ENCODE measurements around the gene SLC16A10.
"Not testable (repeated sequence)": the region's sequence is repeated elsewhere in the genome, so short reads cannot be mapped to it uniquely, and the experiment has no call there.

SLC16A10 gene
- total RNA-seq, result 1.0 to 14.1 (median 3.4) reads per million in 9 experiments

- Mint-ChIP-seq H3K36me3 (ENCODE audit: insufficient read depth) (no peaks in the 10 kb centered on the region), H3K9me3 (no peaks in the 10 kb centered on the region), H3K4me1 (ENCODE audit: low read depth in 2 of 2) (peaks cover 14 to 17% of the 10 kb centered on the region in 2 donors), H3K27me3 (peaks cover 46 to 54% of the 10 kb centered on the region in 2 donors), H3K4me3 (peak within 1 kb of the TSS; percentile 84 to 88), H3K27ac (peak within 1 kb of the TSS in 1 of 2 donors; percentile 72)
- DNase-seq (peak; percentile 25 to 49 (median 38)), ATAC-seq (replicated peaks) (peak; percentile 88)
These were observed at the start of gene SLC16A10 for GRCh38 chr6:111087106-111087835. Gene SLC16A10, plus strand, starts transcription at chr6:111087503. Its CDS starts 250 bp downstream, at chr6:111087753.

GRCh38 chr6:111038534-111039252, 48.6 kb upstream of the SLC16A10 start:
- ATAC-seq (replicated peaks), result no peak
- H3K36me3 Mint-ChIP-seq (ENCODE audit: insufficient read depth), result no peaks in the 10 kb centered on the region
- H3K9me3 Mint-ChIP-seq, result no peaks in the 10 kb centered on the region
- H3K4me3 Mint-ChIP-seq, result no peak overlapping the region
- H3K27ac Mint-ChIP-seq, result no peak overlapping the region
- no peak for DNase-seq
- peaks cover 15 to 32% of the 10 kb centered on the region in 2 donors for H3K27me3 Mint-ChIP-seq
- H3K4me1 Mint-ChIP-seq (ENCODE audit: low read depth in 2 of 2), result no peaks in the 10 kb centered on the region

- Mint-ChIP-seq H3K36me3 (ENCODE audit: insufficient read depth) (no peaks in the 10 kb centered on the region), H3K27me3 (peaks cover 15 to 27% of the 10 kb centered on the region in 2 donors), H3K27ac (no peak overlapping the region), H3K9me3 (no peaks in the 10 kb centered on the region), H3K4me1 (ENCODE audit: low read depth in 2 of 2) (no peaks in the 10 kb centered on the region), H3K4me3 (no peak overlapping the region)
- ATAC-seq (replicated peaks), result no peak
- DNase-seq, result no peak
These were observed 45.4 kb upstream of the SLC16A10 start for GRCh38 chr6:111041917-111042316.

GRCh38 chr6:111047244-111047643, 40.1 kb upstream of the SLC16A10 start:
- DNase-seq (no peak), ATAC-seq (replicated peaks) (no peak)
- H3K9me3 Mint-ChIP-seq, result no peaks in the 10 kb centered on the region
- no peaks in the 10 kb centered on the region for H3K36me3 Mint-ChIP-seq (ENCODE audit: insufficient read depth)
- H3K4me3 Mint-ChIP-seq, result no peak overlapping the region
- H3K27me3 Mint-ChIP-seq, result no peaks in the 10 kb centered on the region
- H3K27ac Mint-ChIP-seq, result no peak overlapping the region
- H3K4me1 Mint-ChIP-seq (ENCODE audit: low read depth in 2 of 2), result no peaks in the 10 kb centered on the region

GRCh38 chr6:111050261-111051023, 36.9 kb upstream of the SLC16A10 start:
- Mint-ChIP-seq H3K9me3 (no peaks in the 10 kb centered on the region), H3K36me3 (ENCODE audit: insufficient read depth) (no peaks in the 10 kb centered on the region), H3K4me1 (ENCODE audit: low read depth in 2 of 2) (no peaks in the 10 kb centered on the region), H3K27ac (no peak overlapping the region), H3K27me3 (no peaks in the 10 kb centered on the region), H3K4me3 (no peak overlapping the region)
- no peak for DNase-seq
- no peak for ATAC-seq (replicated peaks)

GRCh38 chr6:111052171-111052570, 35.1 kb upstream of the SLC16A10 start:
- peaks cover 2 to 9% of the 10 kb centered on the region in 2 donors for H3K27me3 Mint-ChIP-seq
- DNase-seq (no peak), ATAC-seq (replicated peaks) (no peak)
- H3K9me3 Mint-ChIP-seq, result no peaks in the 10 kb centered on the region
- no peak overlapping the region for H3K27ac Mint-ChIP-seq
- H3K36me3 Mint-ChIP-seq (ENCODE audit: insufficient read depth), result peaks cover 2% of the 10 kb centered on the region
- H3K4me3 Mint-ChIP-seq, result no peak overlapping the region
- no peaks in the 10 kb centered on the region for H3K4me1 Mint-ChIP-seq (ENCODE audit: low read depth in 2 of 2)

- Mint-ChIP-seq H3K27me3 (peaks cover 32 to 45% of the 10 kb centered on the region in 2 donors), H3K27ac (no peak overlapping the region), H3K4me3 (no peak overlapping the region), H3K4me1 (ENCODE audit: low read depth in 2 of 2) (no peaks in the 10 kb centered on the region), H3K9me3 (no peaks in the 10 kb centered on the region), H3K36me3 (ENCODE audit: insufficient read depth) (peaks cover 2% of the 10 kb centered on the region)
- ATAC-seq (replicated peaks) (peak; percentile 58), DNase-seq (peak in 1 of 3 experiments; percentile 1)
These were observed 30.1 kb upstream of the SLC16A10 start for GRCh38 chr6:111057074-111057752.

GRCh38 chr6:111061508-111061907, 25.8 kb upstream of the SLC16A10 start:
- peaks cover 2% of the 10 kb centered on the region for H3K36me3 Mint-ChIP-seq (ENCODE audit: insufficient read depth)
- H3K4me3 Mint-ChIP-seq, result no peak overlapping the region
- no peak overlapping the region for H3K27ac Mint-ChIP-seq
- H3K27me3 Mint-ChIP-seq, result peaks cover 60 to 68% of the 10 kb centered on the region in 2 donors
- no peaks in the 10 kb centered on the region for H3K9me3 Mint-ChIP-seq
- no peaks in the 10 kb centered on the region for H3K4me1 Mint-ChIP-seq (ENCODE audit: low read depth in 2 of 2)
- DNase-seq (no peak), ATAC-seq (replicated peaks) (no peak)

- not testable (repeated sequence) for DNase-seq; H3K36me3 Mint-ChIP-seq (ENCODE audit: insufficient read depth); H3K4me3 Mint-ChIP-seq; ATAC-seq (replicated peaks); H3K9me3 Mint-ChIP-seq; H3K4me1 Mint-ChIP-seq (ENCODE audit: low read depth in 2 of 2); H3K27ac Mint-ChIP-seq
- peaks cover 60 to 68% of the 10 kb centered on the region in 2 donors for H3K27me3 Mint-ChIP-seq
These were observed 25.3 kb upstream of the SLC16A10 start for GRCh38 chr6:111061985-111062384.

- not testable (repeated sequence) for H3K36me3 Mint-ChIP-seq (ENCODE audit: insufficient read depth); H3K9me3 Mint-ChIP-seq; H3K4me1 Mint-ChIP-seq (ENCODE audit: low read depth in 2 of 2); H3K27ac Mint-ChIP-seq; H3K4me3 Mint-ChIP-seq; ATAC-seq (replicated peaks); DNase-seq
- peaks cover 59 to 72% of the 10 kb centered on the region in 2 donors for H3K27me3 Mint-ChIP-seq
These were observed 24.4 kb upstream of the SLC16A10 start for GRCh38 chr6:111062860-111063259.

GRCh38 chr6:111068109-111068865, 19.0 kb upstream of the SLC16A10 start:
- Mint-ChIP-seq H3K27ac (no peak overlapping the region), H3K4me3 (no peak overlapping the region)
- ATAC-seq (replicated peaks), result no peak

GRCh38 chr6:111068866-111069234, 18.5 kb upstream of the SLC16A10 start:
- no peaks in the 10 kb centered on the region for H3K36me3 Mint-ChIP-seq (ENCODE audit: insufficient read depth)
- no peak for DNase-seq
- no peaks in the 10 kb centered on the region for H3K9me3 Mint-ChIP-seq
- H3K4me1 Mint-ChIP-seq (ENCODE audit: low read depth in 2 of 2), result no peaks in the 10 kb centered on the region
- no peak overlapping the region for H3K4me3 Mint-ChIP-seq
- no peak overlapping the region for H3K27ac Mint-ChIP-seq
- no peak for ATAC-seq (replicated peaks)
- H3K27me3 Mint-ChIP-seq, result peaks cover 50 to 57% of the 10 kb centered on the region in 2 donors

More at GRCh38 chr6:111068109-111068865, 19.0 kb upstream of the SLC16A10 start:
- no peaks in the 10 kb centered on the region for H3K9me3 Mint-ChIP-seq
- H3K4me1 Mint-ChIP-seq (ENCODE audit: low read depth in 2 of 2), result no peaks in the 10 kb centered on the region
- DNase-seq, result no peak
- no peaks in the 10 kb centered on the region for H3K36me3 Mint-ChIP-seq (ENCODE audit: insufficient read depth)
- H3K27me3 Mint-ChIP-seq, result peaks cover 49 to 58% of the 10 kb centered on the region in 2 donors

Measured in effector memory CD8-positive, alpha-beta T cell (primary cell).